Chondrocyte (in vitro differentiated cells): Measurements from ENCODE around the gene BLACAT1. TPM values are rescaled to one million over a fixed set of nuclear protein-coding genes. Genes with fewer than 3 reads are reported as not detected.

Experiments
- DNase-seq: peaks from one replicate; pipeline ENCODE4 v3.0.0; 2021; ENCODE audit warnings: mixed read lengths, low spot score
- H3K27ac Mint-ChIP-seq: one replicate; pipeline ENCODE4 v1.8.0; 2021; ENCODE audit warnings: mild to moderate bottlenecking, moderate library complexity, mixed read lengths; ENCODE audit not compliant: unreplicated experiment
- H3K27me3 Mint-ChIP-seq: 2 replicates; pipeline ENCODE4 v1.8.0; 2021; ENCODE audit warnings: low read depth, mixed read lengths
- H3K36me3 Mint-ChIP-seq: 2 replicates; pipeline ENCODE4 v1.8.0; 2021; ENCODE audit warnings: low read depth, mixed read lengths
- H3K4me1 Mint-ChIP-seq: 2 replicates; pipeline ENCODE4 v1.8.0; 2021; ENCODE audit warnings: low read depth, mild to moderate bottlenecking, mixed read lengths
- H3K4me3 Mint-ChIP-seq: one replicate; pipeline ENCODE4 v1.8.0; 2021; ENCODE audit warnings: mild to moderate bottlenecking, moderate library complexity, mixed read lengths; ENCODE audit not compliant: unreplicated experiment
- H3K9me3 Mint-ChIP-seq: 2 replicates; pipeline ENCODE4 v1.8.0; 2021; ENCODE audit warnings: low read depth, mixed read lengths
- total RNA-seq: library from RNA; stranded (reverse); gene quantifications from 3 replicates; pipeline ENCODE4 v1.2.1, GENCODE V29; 2021
- TF ChIP-seq, protein P1 (sequence below): fragments of 200-600 bp; sonication (generic); IDR thresholded peaks from 2 replicates; pipeline ENCODE4 v1.5.0; 2021; ENCODE audit warnings: antibody characterized with exemption, mild to moderate bottlenecking, moderate library complexity

BLACAT1 gene
- total RNA-seq, 1 donor from 2014 or later = not detected

DNA sequence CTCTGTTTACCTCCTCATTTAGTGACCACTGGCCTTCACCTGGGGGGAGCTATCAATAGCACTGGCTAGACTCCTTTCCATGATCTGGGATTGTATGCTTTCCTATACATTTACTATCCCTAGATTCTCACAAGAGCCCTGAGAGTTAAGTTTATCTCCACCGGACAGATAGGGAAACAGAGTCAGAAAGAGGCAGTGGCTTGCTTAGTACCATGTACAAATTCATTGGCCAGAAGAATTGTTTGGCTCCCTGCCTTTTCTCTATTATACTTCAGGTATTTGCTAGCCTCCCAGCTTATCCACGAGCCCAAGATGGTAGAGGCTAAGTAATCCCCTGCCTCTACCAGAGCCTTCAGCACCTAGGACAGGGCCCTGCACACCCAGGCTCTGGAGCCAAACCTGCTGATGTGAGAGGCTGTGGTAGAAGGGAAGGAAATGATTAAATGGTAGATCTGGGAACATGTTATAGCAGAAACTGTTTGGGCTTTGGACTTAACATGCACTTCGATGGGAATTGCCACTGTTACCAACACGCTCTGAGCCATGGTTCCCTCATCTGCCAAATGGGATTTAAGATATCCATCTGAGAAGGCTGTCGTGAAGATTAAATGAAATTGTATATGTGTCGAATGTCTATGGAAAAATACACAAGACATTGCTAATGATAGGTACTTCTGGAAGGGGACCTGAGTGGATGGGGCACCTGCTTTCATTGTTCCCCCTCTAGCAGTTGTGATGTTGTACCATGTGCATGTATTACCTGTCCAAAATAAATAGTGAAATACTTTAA, 3.1 kb upstream of the BLACAT1 start:
- Mint-ChIP-seq H3K4me1 (peaks cover 10% of the 10 kb centered on the region), H3K27ac (no peak overlapping the region), H3K27me3 (peaks cover 43% of the 10 kb centered on the region), H3K36me3 (peaks cover 1% of the 10 kb centered on the region), H3K4me3 (no peak overlapping the region), H3K9me3 (no peaks in the 10 kb centered on the region)
- TF ChIP-seq, protein P1, sequence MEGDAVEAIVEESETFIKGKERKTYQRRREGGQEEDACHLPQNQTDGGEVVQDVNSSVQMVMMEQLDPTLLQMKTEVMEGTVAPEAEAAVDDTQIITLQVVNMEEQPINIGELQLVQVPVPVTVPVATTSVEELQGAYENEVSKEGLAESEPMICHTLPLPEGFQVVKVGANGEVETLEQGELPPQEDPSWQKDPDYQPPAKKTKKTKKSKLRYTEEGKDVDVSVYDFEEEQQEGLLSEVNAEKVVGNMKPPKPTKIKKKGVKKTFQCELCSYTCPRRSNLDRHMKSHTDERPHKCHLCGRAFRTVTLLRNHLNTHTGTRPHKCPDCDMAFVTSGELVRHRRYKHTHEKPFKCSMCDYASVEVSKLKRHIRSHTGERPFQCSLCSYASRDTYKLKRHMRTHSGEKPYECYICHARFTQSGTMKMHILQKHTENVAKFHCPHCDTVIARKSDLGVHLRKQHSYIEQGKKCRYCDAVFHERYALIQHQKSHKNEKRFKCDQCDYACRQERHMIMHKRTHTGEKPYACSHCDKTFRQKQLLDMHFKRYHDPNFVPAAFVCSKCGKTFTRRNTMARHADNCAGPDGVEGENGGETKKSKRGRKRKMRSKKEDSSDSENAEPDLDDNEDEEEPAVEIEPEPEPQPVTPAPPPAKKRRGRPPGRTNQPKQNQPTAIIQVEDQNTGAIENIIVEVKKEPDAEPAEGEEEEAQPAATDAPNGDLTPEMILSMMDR = no peak
- no peak for DNase-seq

DNA sequence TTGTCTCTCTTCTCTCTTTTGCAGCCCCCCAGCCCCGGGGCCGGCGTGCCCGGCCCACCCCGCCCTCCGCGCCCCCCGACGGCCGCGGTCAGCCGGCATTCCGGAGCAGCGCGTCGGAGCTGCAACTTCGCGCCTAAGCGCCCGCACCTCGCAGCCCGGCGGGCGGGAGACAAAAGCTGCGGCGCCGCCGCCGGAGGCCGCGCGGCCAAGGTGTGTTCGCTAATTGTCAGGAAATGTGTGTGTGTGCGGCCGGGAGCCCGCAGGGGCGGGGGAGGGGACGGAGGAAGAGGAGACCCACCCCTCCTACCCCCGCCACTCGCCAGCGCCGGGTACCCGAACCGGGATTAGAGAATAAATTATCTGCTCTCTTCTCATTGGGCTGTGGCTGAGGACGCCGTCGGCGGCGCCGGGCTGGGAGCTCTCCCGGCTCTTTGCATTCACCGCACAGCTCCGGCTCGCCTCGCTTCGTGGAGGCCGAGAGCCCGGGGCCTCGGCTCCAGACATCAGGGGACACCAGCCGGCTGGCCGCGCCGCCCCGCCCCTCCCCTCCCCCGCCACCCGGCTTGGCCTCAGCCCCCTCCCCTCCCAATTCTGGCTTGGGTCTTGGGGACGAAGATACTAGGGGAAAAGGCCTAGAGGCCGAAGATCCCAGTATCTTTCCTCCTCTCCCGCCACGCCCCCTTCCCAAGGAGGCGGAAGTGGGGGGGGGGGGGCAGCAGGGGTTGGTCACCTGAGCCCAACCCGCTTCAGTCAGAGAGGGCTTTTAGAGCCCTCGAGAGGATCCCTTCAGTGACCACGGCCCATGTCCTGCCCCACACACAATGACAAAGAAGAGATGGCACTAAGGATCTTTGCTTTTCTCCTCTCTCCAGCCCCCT, 1.3 kb upstream of the BLACAT1 start:
- Mint-ChIP-seq H3K36me3 (peaks cover 1% of the 10 kb centered on the region), H3K27me3 (peaks cover 60% of the 10 kb centered on the region), H3K9me3 (no peaks in the 10 kb centered on the region), H3K4me3 (no peak overlapping the region), H3K4me1 (peaks cover 10% of the 10 kb centered on the region), H3K27ac (no peak overlapping the region)
- no peak for DNase-seq
- TF ChIP-seq, protein P1 = no peak

DNA sequence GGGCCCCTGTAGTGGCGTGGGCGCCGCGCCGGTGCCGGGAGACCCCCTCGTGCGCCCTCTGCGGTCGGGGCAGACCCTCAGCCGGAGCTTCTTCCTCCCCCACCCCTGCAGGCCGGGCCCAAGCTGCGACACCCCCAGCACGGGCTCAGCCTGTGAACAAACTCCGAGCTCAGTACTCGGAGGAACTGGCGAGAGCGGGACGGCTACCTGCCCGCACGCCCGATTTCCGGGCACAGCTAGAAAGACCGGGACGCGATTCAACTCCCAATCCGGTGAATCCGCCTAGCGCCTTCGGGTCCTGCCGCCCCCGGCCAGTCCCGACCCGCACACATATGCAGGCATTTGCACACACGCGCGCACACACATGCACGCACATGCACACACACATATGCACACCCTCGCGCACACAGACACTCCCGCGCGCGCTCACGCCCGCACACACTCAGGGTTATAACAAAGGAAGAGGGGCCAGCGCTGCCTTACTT, 580 bp upstream of the BLACAT1 start:
- TF ChIP-seq, protein P1 = no peak
- H3K9me3 Mint-ChIP-seq = no peaks in the 10 kb centered on the region
- H3K36me3 Mint-ChIP-seq = no peaks in the 10 kb centered on the region
- H3K27me3 Mint-ChIP-seq = peaks cover 62% of the 10 kb centered on the region
- peak overlapping the region; percentile 45 for H3K4me3 Mint-ChIP-seq
- DNase-seq = no peak
- H3K4me1 Mint-ChIP-seq = peaks cover 10% of the 10 kb centered on the region
- no peak overlapping the region for H3K27ac Mint-ChIP-seq

DNA sequence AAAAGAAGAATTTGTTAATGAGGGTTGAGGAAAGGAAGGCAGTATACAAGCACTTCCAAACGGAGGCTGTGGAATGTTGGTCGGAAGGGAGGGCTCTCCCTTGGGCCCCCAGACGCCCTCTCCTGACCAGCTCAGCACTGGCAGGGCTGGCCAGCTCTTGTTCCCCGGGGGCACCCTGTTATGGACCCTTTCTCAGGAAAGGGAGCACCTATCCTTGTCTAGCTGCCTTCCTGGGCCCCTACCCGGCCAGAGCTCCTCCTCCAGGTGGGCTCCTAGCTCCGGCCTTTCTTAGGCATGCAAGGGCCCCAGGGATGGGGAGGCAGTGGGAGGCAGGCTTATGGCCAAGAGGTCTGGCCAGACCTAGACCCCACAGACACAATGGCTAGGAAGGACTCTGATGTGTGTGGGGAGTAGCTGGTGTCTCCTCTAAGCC, 926 bp downstream of the BLACAT1 start:
- Mint-ChIP-seq H3K27me3 (peaks cover 66% of the 10 kb centered on the region), H3K4me1 (peaks cover 10% of the 10 kb centered on the region), H3K27ac (no peak overlapping the region), H3K9me3 (no peaks in the 10 kb centered on the region), H3K36me3 (no peaks in the 10 kb centered on the region), H3K4me3 (no peak overlapping the region)
- no peak for DNase-seq
- TF ChIP-seq, protein P1 = peak; percentile 22

DNA sequence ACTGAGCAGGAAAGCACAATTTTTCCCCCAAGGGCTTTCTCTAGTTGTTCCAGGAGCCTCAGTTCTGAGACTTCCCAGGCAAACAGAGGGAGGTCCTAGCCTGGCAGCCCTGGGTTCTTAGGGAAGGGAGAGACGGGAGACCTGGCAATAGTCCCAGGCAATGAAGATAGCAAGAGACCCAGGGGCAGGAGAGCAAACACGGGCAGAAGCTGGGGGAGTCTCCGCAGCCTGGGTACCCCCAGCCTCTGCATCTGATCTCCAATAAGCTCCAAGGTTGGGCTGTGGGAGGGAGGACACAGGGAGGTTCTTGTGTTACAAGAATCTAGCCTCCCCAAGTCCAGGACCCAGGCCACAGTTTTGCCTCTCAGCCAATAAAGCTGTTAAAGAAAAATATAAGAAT, 2.4 kb downstream of the BLACAT1 start:
- TF ChIP-seq, protein P1 = no peak
- Mint-ChIP-seq H3K36me3 (no peaks in the 10 kb centered on the region), H3K4me3 (no peak overlapping the region), H3K27ac (no peak overlapping the region), H3K9me3 (no peaks in the 10 kb centered on the region), H3K4me1 (peaks cover 15% of the 10 kb centered on the region), H3K27me3 (peaks cover 61% of the 10 kb centered on the region)
- no peak for DNase-seq
